Skeletal muscle tissue (tissue), 1 donor: ENCODE results near the gene HJURP. TPM values are rescaled to one million over a fixed set of nuclear protein-coding genes. Genes with fewer than 3 reads are reported as not detected.

Experiments
- total RNA-seq: library from RNA; depleted of rRNA; stranded (reverse); fragments of >200 nt; gene quantifications from one replicate; pipeline ENCODE4 v1.2.3, GENCODE V29; 2014

The HJURP gene
- total RNA-seq, 1 donor from 2014 or later = 3.1 TPM

Other genes starting within 250 kb of the HJURP start
- gene UGT1A8, start 236.9 kb downstream of the HJURP start, total RNA-seq = not detected
- gene UGT1A10, start 218.1 kb downstream of the HJURP start, total RNA-seq = not detected
- not detected for gene UGT1A9, start 182.6 kb downstream of the HJURP start, total RNA-seq
- gene UGT1A7, start 172.6 kb downstream of the HJURP start, total RNA-seq = not detected
- gene UGT1A6, start 161.6 kb downstream of the HJURP start, total RNA-seq = 0.52 TPM
- gene UGT1A5, start 141.6 kb downstream of the HJURP start, total RNA-seq = not detected
- not detected for gene UGT1A4, start 135.8 kb downstream of the HJURP start, total RNA-seq
- gene UGT1A3, start 125.5 kb downstream of the HJURP start, total RNA-seq = not detected
- gene UGT1A1, start 94.3 kb downstream of the HJURP start, total RNA-seq = not detected
- gene MROH2A, start 76.2 kb downstream of the HJURP start, total RNA-seq = not detected
- not detected for gene TRPM8, start 62.8 kb upstream of the HJURP start, total RNA-seq
- not detected for gene SPP2, start 196.2 kb upstream of the HJURP start, total RNA-seq